ENCODE measurements around the gene RPL9. TPM values are rescaled to one million over a fixed set of nuclear protein-coding genes. Genes with fewer than 3 reads are reported as not detected.

Gene RPL9
- total RNA-seq, 4 donors from 2014 or later: 2,242 to 7,905 (median 4,182) TPM

DNA sequence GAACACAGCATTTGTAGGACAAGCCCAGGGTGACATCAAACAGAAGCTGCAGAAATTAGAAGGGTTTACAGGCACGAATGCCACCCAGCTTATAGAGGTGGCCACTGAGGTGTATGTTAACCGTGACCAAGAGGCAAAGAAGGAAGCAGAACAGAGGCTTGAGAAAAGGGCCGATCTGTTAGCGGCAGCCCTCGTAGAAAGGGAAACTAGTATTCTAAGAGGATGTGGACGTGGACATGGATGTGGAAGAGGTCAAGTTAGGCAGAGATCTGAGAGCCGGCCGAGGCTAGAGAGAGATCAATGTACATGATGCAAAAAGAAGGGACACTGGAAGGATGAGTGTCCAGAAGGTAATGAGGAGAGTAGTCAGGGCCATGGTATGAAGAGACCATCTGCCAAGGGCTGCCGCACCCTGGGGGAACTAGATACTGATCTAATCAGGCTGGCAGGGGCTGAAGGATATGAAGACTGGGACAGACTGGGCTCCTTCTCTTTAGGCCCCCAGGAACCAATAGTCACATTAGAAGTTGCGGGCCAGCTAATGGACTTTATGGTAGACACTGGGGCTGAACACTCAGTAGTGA, 27.6 kb upstream of the RPL9 start:
- TF ChIP-seq, protein P1, sequence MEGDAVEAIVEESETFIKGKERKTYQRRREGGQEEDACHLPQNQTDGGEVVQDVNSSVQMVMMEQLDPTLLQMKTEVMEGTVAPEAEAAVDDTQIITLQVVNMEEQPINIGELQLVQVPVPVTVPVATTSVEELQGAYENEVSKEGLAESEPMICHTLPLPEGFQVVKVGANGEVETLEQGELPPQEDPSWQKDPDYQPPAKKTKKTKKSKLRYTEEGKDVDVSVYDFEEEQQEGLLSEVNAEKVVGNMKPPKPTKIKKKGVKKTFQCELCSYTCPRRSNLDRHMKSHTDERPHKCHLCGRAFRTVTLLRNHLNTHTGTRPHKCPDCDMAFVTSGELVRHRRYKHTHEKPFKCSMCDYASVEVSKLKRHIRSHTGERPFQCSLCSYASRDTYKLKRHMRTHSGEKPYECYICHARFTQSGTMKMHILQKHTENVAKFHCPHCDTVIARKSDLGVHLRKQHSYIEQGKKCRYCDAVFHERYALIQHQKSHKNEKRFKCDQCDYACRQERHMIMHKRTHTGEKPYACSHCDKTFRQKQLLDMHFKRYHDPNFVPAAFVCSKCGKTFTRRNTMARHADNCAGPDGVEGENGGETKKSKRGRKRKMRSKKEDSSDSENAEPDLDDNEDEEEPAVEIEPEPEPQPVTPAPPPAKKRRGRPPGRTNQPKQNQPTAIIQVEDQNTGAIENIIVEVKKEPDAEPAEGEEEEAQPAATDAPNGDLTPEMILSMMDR (IDR thresholded peaks at IDR 0.05): no peak
- TF ChIP-seq POLR2A (IDR thresholded peaks at IDR 0.05): no peak
- WGBS, 2 donors: 81 to 84% methylated on average over 10 of the region's 10 CpGs
- Histone ChIP-seq H3K4me3 (no peak overlapping the region), H3K4me1 (no peaks in the 10 kb centered on the region), H3K9me3 (peaks cover 0 to 11% (median 10%) of the 10 kb centered on the region in 3 donors), H3K36me3 (no peaks in the 10 kb centered on the region), H3K27ac (no peak overlapping the region), H3K27me3 (no peaks in the 10 kb centered on the region)
- intact Hi-C loops (cut with DNase I): no loop called here
- DNase-seq: no peak

DNA sequence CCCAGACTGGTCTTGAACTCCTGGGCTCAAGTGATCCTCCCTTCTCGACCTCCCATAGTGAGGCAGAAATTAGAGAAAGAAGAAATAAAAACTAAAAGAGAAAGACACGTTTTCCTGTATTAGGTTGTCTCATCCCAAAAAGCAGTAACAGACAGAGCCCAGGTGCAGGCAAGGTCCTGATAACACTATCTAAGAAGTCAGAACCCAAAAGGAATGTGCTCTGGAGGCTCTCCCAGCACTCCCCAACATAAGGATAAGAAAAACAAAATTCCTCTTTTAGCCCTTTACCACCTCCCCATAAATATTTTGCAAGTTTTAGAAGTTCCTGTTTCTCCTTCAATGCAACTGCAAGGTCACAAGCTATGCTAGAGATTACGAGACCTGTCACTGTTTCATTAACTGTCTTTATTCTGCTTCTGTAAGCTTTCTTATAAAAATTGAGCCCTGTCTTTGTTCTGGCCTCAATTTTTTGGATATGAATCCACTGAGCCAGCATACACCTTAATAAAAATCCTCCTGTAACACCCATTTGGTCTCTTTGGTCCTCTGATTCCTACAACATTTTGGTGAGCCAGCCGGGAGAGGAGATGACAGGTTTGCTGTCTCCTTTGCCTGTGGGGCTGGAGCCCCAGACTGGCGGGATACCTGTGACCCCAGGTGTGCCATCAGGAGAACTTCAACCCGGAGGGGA, 26.0 kb upstream of the RPL9 start:
- 64 to 81% methylated on average over 3 of the region's 6 CpGs for WGBS, 2 donors
- H3K4me1 ChIP-seq: no peaks in the 10 kb centered on the region
- intact Hi-C loops (cut with DNase I): no loop called here

DNA sequence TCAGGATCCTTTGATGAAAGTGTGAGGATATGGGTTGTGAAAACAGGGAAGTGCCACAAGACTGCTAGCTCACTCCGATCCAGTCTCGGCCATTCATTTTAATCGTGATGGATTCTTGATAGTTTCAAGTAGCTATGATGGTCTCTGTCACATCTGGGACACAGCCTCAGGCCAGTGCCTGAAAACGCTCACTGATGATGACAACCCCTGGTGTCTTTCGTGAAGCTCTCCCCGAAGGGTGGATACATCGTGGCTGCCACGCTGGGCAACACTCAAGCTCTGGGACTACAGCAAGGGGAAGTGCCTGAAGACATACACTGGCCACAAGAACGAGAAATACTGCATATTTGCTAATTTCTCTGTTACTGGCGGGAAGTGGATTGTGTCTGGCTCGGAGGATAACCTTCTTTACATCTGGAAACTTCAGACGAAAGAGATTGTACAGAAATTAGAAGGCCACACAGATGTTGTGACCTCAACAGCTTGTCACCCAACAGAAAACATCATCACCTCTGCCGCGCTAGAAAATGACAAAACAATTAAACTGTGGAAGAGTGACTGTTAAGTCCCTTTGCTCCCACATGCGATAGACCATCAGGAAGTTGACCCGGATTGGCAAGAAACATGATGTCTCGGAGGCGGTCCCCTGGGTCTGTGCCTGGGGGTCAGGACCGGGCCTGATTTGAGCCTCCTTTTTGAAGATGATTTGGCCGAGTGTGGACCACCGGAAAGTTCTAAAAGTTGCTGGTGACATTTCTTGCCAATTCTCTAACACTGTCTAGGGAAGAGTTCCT, 22.4 kb upstream of the RPL9 start:
- WGBS, 2 donors: 78 to 83% methylated on average over 14 to 20 of the region's 21 CpGs
- intact Hi-C loops (cut with DNase I): no loop called here
- TF ChIP-seq, protein P1 (IDR thresholded peaks at IDR 0.05): no peak
- no peak for TF ChIP-seq POLR2A (IDR thresholded peaks at IDR 0.05)
- no peak for DNase-seq
- H3K27ac ChIP-seq: no peak overlapping the region
- H3K4me3 ChIP-seq: no peak overlapping the region
- peaks cover 0 to 22% (median 0%) of the 10 kb centered on the region in 3 donors for H3K36me3 ChIP-seq
- peaks cover 0 to 11% (median 10%) of the 10 kb centered on the region in 3 donors for H3K9me3 ChIP-seq
- no peaks in the 10 kb centered on the region for H3K27me3 ChIP-seq
- H3K4me1 ChIP-seq: no peaks in the 10 kb centered on the region

More for the DNA sequence above, 26.0 kb upstream of the RPL9 start:
- Histone ChIP-seq H3K36me3 (no peaks in the 10 kb centered on the region), H3K9me3 (peaks cover 0 to 11% (median 10%) of the 10 kb centered on the region in 3 donors), H3K27me3 (no peaks in the 10 kb centered on the region), H3K27ac (no peak overlapping the region), H3K4me3 (no peak overlapping the region)
- TF ChIP-seq POLR2A (IDR thresholded peaks at IDR 0.05): no peak
- TF ChIP-seq, protein P1 (IDR thresholded peaks at IDR 0.05): no peak
- DNase-seq: no peak

DNA sequence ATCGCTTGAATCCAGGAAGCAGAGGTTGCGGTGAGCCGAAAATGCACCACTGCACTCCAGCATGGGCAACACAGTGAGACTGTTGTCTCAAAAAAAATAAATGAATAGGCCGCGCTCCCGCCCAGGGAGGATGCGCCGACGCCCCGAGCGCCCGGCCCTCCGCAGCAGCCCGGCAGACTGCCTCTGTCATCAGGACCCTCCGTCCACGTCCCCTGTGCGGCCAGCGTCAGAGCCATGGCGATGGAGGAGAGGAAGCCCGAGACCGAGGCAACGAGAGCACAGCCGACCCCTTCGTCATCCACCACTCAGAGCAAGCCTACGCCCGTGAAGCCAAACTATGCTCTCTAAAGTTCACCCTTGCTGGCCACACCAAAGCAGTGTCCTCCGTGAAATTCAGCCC, 21.5 kb upstream of the RPL9 start:
- no peak for TF ChIP-seq POLR2A (IDR thresholded peaks at IDR 0.05)
- no peak overlapping the region for H3K4me3 ChIP-seq
- H3K27ac ChIP-seq: no peak overlapping the region
- peaks cover 0 to 31% (median 0%) of the 10 kb centered on the region in 3 donors for H3K36me3 ChIP-seq
- no peaks in the 10 kb centered on the region for H3K4me1 ChIP-seq
- H3K9me3 ChIP-seq: peaks cover 0 to 11% (median 10%) of the 10 kb centered on the region in 3 donors
- no peaks in the 10 kb centered on the region for H3K27me3 ChIP-seq
- intact Hi-C loops (cut with DNase I): no loop called here
- DNase-seq: no peak
- 92 to 97% methylated on average over 14 to 18 of the region's 27 CpGs for WGBS, 2 donors

DNA sequence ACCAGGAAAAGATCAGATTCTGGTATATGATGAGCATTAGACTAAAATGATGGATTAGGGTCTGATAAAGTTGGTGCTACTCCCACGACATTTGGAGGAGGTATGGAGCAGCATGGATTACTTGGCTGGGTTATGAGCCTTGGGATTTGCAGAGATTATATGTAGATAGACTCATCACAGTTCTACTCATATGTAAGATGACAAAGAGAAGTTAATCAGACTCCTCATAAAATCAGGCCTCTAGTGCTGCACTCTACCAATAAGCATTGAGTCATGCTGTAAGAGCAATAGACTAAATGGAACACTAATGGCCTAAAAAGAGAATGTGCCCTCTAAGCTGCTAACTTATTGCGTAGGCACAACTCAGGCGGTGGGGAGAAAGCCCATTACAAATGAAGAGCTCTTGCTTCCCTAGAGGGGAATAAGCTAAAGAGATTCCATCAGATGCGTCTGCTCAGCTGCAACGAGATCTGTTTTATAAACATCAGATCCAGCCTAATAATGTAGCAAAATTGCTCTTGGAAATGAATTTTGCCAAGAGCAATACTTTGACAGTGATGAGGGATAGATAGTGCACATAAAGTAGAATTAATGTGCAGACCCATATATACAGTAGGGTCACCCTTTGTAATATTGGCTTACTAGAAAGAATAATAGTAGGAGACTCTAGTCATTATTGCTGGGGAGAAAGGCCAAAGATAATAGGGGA, 17.6 kb upstream of the RPL9 start:
- intact Hi-C loops (cut with DNase I): no loop called here
- no peaks in the 10 kb centered on the region for H3K9me3 ChIP-seq
- H3K27me3 ChIP-seq: no peaks in the 10 kb centered on the region
- WGBS, 2 donors: 83 to 87% methylated on average over 5 of the region's 5 CpGs
- no peaks in the 10 kb centered on the region for H3K4me1 ChIP-seq
- TF ChIP-seq POLR2A (IDR thresholded peaks at IDR 0.05): no peak
- TF ChIP-seq, protein P1 (IDR thresholded peaks at IDR 0.05): no peak
- H3K27ac ChIP-seq: no peak overlapping the region
- peaks cover 0 to 70% (median 0%) of the 10 kb centered on the region in 3 donors for H3K36me3 ChIP-seq
- no peak overlapping the region for H3K4me3 ChIP-seq
- no peak for DNase-seq

Measured in esophagus squamous epithelium (tissue), 5 donors.